ENCODE measurements around the gene MARCHF3.
"Not testable (repeated sequence)": the region's sequence is repeated elsewhere in the genome, so short reads cannot be mapped to it uniquely, and the experiment has no call there.

Gene MARCHF3

GRCh38 chr5:127055880-127056653, 25.7 kb upstream of the MARCHF3 start:
- Histone ChIP-seq H3K4me3 (no peak overlapping the region; a peak in 1 of 20 replicates), H3K36me3 (peaks cover 0 to 13% (median 7%) of the 10 kb centered on the region in 11 experiments; a peak in 9 of 22 replicates), H3K27me3 (no peaks in the 10 kb centered on the region), H3K9ac (no peak overlapping the region), H4K20me1 (no peaks in the 10 kb centered on the region), H3K4me2 (peak overlapping the region in 7 of 11 experiments; percentile 15 to 46 (median 24); a peak in 6 of 22 replicates), H3K9me3 (replicated peaks in 1 of 11) (peaks cover 10 to 26% (median 18%) of the 10 kb centered on the region in 11 experiments), H3K27ac (no peak overlapping the region), H3K4me1 (peaks cover 0 to 18% (median 7%) of the 10 kb centered on the region in 10 experiments; a peak in 10 of 20 replicates)
- no peak for TF ChIP-seq Cebpa-rat (IDR thresholded peaks at IDR 0.05)

GRCh38 chr5:127053551-127053950, 23.2 kb upstream of the MARCHF3 start:
- not testable (repeated sequence) for H3K27ac ChIP-seq, H3K4me2 ChIP-seq, H4K20me1 ChIP-seq, H3K4me3 ChIP-seq, H3K27me3 ChIP-seq, H3K9ac ChIP-seq
- Histone ChIP-seq H3K9me3 (replicated peaks in 1 of 11) (peaks cover 10 to 26% (median 18%) of the 10 kb centered on the region in 11 experiments), H3K4me1 (peaks cover 0 to 18% (median 7%) of the 10 kb centered on the region in 10 experiments; a peak in 10 of 20 replicates), H3K36me3 (peaks cover 0 to 13% (median 7%) of the 10 kb centered on the region in 11 experiments; a peak in 9 of 22 replicates)

GRCh38 chr5:127053049-127053448, 22.7 kb upstream of the MARCHF3 start:
- Histone ChIP-seq H3K9ac (no peak overlapping the region), H3K27me3 (no peaks in the 10 kb centered on the region), H3K9me3 (replicated peaks in 1 of 11) (peaks cover 10 to 22% (median 18%) of the 10 kb centered on the region in 11 experiments), H3K4me2 (no peak overlapping the region), H3K4me3 (no peak overlapping the region), H3K27ac (no peak overlapping the region), H4K20me1 (no peaks in the 10 kb centered on the region), H3K36me3 (peaks cover 0 to 13% (median 7%) of the 10 kb centered on the region in 11 experiments; a peak in 9 of 22 replicates), H3K4me1 (peaks cover 0 to 18% (median 7%) of the 10 kb centered on the region in 10 experiments; a peak in 10 of 20 replicates)
- no peak for TF ChIP-seq Cebpa-rat (IDR thresholded peaks at IDR 0.05)

- no peak overlapping the region for H3K9ac ChIP-seq
- H3K36me3 ChIP-seq: peaks cover 0 to 13% (median 7%) of the 10 kb centered on the region in 11 experiments; a peak in 9 of 22 replicates
- peaks cover 0 to 5% (median under 1%) of the 10 kb centered on the region in 10 experiments; a peak in 8 of 20 replicates for H3K4me1 ChIP-seq
- no peak overlapping the region for H3K27ac ChIP-seq
- H3K9me3 ChIP-seq (replicated peaks in 1 of 11): peaks cover 8 to 22% (median 15%) of the 10 kb centered on the region in 11 experiments
- no peak for TF ChIP-seq Cebpa-rat (IDR thresholded peaks at IDR 0.05)
- no peak overlapping the region for H3K4me3 ChIP-seq
- no peak overlapping the region for H3K4me2 ChIP-seq
- H3K27me3 ChIP-seq: no peaks in the 10 kb centered on the region
- no peaks in the 10 kb centered on the region for H4K20me1 ChIP-seq
Measured at GRCh38 chr5:127051591-127051990, 21.2 kb upstream of the MARCHF3 start.

- Histone ChIP-seq H4K20me1 (no peaks in the 10 kb centered on the region), H3K36me3 (no peaks in the 10 kb centered on the region), H3K4me1 (peaks cover 3 to 19% (median 7%) of the 10 kb centered on the region in 10 experiments; a peak in 18 of 20 replicates), H3K27ac (no peak overlapping the region), H3K9ac (no peak overlapping the region), H3K4me3 (no peak overlapping the region), H3K9me3 (replicated peaks in 1 of 11) (no peaks in the 10 kb centered on the region), H3K4me2 (no peak overlapping the region), H3K27me3 (no peaks in the 10 kb centered on the region)
- no peak for TF ChIP-seq Cebpa-rat (IDR thresholded peaks at IDR 0.05)
Measured at GRCh38 chr5:127046343-127047072, 16.1 kb upstream of the MARCHF3 start.

GRCh38 chr5:127042593-127042992, 12.2 kb upstream of the MARCHF3 start:
- Histone ChIP-seq H3K9ac (no peak overlapping the region), H4K20me1 (no peaks in the 10 kb centered on the region), H3K27ac (no peak overlapping the region), H3K4me2 (no peak overlapping the region), H3K4me1 (peaks cover 9 to 31% (median 18%) of the 10 kb centered on the region in 10 experiments; a peak in 18 of 20 replicates), H3K36me3 (no peaks in the 10 kb centered on the region), H3K9me3 (replicated peaks in 1 of 11) (no peaks in the 10 kb centered on the region), H3K4me3 (no peak overlapping the region), H3K27me3 (no peaks in the 10 kb centered on the region)
- no peak for TF ChIP-seq Cebpa-rat (IDR thresholded peaks at IDR 0.05)

GRCh38 chr5:127041571-127041970, 11.2 kb upstream of the MARCHF3 start:
- H3K9me3 ChIP-seq (replicated peaks in 1 of 11): no peaks in the 10 kb centered on the region
- H3K9ac ChIP-seq: no peak overlapping the region
- no peaks in the 10 kb centered on the region for H4K20me1 ChIP-seq
- H3K27ac ChIP-seq: no peak overlapping the region
- H3K4me1 ChIP-seq: peaks cover 9 to 31% (median 18%) of the 10 kb centered on the region in 10 experiments; a peak in 18 of 20 replicates
- no peak overlapping the region for H3K4me3 ChIP-seq
- no peaks in the 10 kb centered on the region for H3K27me3 ChIP-seq
- TF ChIP-seq Cebpa-rat (IDR thresholded peaks at IDR 0.05): no peak
- peak overlapping the region in 10 of 11 experiments; percentile 22 to 60 (median 38); a peak in 16 of 22 replicates for H3K4me2 ChIP-seq
- H3K36me3 ChIP-seq: no peaks in the 10 kb centered on the region

- H3K9ac ChIP-seq: no peak overlapping the region
- no peak overlapping the region for H3K27ac ChIP-seq
- peak overlapping the region in 10 of 11 experiments; percentile 22 to 60 (median 38); a peak in 19 of 22 replicates for H3K4me2 ChIP-seq
- H3K4me3 ChIP-seq: no peak overlapping the region
- H4K20me1 ChIP-seq: no peaks in the 10 kb centered on the region
- H3K9me3 ChIP-seq (replicated peaks in 1 of 11): no peaks in the 10 kb centered on the region
- H3K36me3 ChIP-seq: no peaks in the 10 kb centered on the region
- no peaks in the 10 kb centered on the region for H3K27me3 ChIP-seq
- TF ChIP-seq Cebpa-rat (IDR thresholded peaks at IDR 0.05): no peak
- H3K4me1 ChIP-seq: peaks cover 9 to 31% (median 18%) of the 10 kb centered on the region in 10 experiments; a peak in 18 of 20 replicates
Measured at GRCh38 chr5:127040796-127041520, 10.6 kb upstream of the MARCHF3 start.

Data from BLaER1 treated with 17β-estradiol and CSF1 and Interleukin-3, amounts not matched to agents 10 nM and 100 nM (cell line).